ENCODE data around the gene CERS3. TPM values are rescaled to one million over a fixed set of nuclear protein-coding genes. Genes with fewer than 3 reads are reported as not detected.

Gene CERS3
- total and polyA plus RNA-seq, 10 of the 15 experiments (the other 5 are each of a cell fraction or from before 2014, with no cell fraction given), result not detected

- CTCF ChIA-PET, result no interaction called here
- SMC1A ChIA-PET (ENCODE audit: uncharacterized antibody, unreplicated experiment), result no interaction called here
- POLR2A ChIA-PET, result no interaction called here
- no peak overlapping the region for H3K4me2 ChIP-seq (ENCODE audit: control insufficient read depth, insufficient read depth)
- no peak overlapping the region for H3K4me3 ChIP-seq
- H3K9ac ChIP-seq (ENCODE audit: control insufficient read depth, insufficient read depth, low read length), result no peak overlapping the region
- intact Hi-C loops (cut with micrococcal nuclease; ENCODE audit: unreplicated experiment) (no loop called here), in situ Hi-C loops (cut with MboI) (no loop called here)
- no TSS peak for BruUV-seq (replicated peaks)
- FAIRE-seq, result no peak
- no peaks in the 10 kb centered on the region for H3K79me2 ChIP-seq (ENCODE audit: control insufficient read depth, insufficient read depth, low read length)
- no peak overlapping the region for H2AFZ ChIP-seq (ENCODE audit: control insufficient read depth, low read depth, low read length)
- H3K36me3 ChIP-seq (ENCODE audit: control insufficient read depth in 2 of 2, insufficient read depth in 2 of 2, low read length in 1 of 2), result no peaks in the 10 kb centered on the region
- no peaks in the 10 kb centered on the region for H4K20me1 ChIP-seq (ENCODE audit: control insufficient read depth, insufficient read depth)
- peak; percentile 35 for DNase-seq (ENCODE audit: low read depth, low spot score)
- H3K9me3 ChIP-seq (replicated peaks; ENCODE audit: control insufficient read depth, insufficient read depth, low read length), result no peaks in the 10 kb centered on the region; the same call in 2 of the 3 replicates
- ATAC-seq, result peak; percentile 44
- no peak for TF ChIP-seq ZBED1 (IDR thresholded peaks at IDR 0.05; ENCODE audit: borderline replicate concordance)
- no peak for TF ChIP-seq RBBP5 (conservative IDR thresholded peaks at IDR 0.05)
- TF ChIP-seq, protein P1, sequence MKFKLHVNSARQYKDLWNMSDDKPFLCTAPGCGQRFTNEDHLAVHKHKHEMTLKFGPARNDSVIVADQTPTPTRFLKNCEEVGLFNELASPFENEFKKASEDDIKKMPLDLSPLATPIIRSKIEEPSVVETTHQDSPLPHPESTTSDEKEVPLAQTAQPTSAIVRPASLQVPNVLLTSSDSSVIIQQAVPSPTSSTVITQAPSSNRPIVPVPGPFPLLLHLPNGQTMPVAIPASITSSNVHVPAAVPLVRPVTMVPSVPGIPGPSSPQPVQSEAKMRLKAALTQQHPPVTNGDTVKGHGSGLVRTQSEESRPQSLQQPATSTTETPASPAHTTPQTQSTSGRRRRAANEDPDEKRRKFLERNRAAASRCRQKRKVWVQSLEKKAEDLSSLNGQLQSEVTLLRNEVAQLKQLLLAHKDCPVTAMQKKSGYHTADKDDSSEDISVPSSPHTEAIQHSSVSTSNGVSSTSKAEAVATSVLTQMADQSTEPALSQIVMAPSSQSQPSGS (IDR thresholded peaks at IDR 0.05; ENCODE audit: low read length), result no peak
- no peak for TF ChIP-seq SRF (IDR thresholded peaks at IDR 0.05; ENCODE audit: low read depth in 2 of 2, low read length in 2 of 2)
- TF ChIP-seq, protein P2, sequence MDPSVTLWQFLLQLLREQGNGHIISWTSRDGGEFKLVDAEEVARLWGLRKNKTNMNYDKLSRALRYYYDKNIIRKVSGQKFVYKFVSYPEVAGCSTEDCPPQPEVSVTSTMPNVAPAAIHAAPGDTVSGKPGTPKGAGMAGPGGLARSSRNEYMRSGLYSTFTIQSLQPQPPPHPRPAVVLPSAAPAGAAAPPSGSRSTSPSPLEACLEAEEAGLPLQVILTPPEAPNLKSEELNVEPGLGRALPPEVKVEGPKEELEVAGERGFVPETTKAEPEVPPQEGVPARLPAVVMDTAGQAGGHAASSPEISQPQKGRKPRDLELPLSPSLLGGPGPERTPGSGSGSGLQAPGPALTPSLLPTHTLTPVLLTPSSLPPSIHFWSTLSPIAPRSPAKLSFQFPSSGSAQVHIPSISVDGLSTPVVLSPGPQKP (IDR thresholded peaks at IDR 0.05; ENCODE audit: low read depth, low read length), result no peak
- no peak for TF ChIP-seq NFXL1 (IDR thresholded peaks at IDR 0.05; ENCODE audit: borderline replicate concordance)
- peak; percentile 77; the same call in 1 of the 2 replicates for TF ChIP-seq SPI1 (IDR thresholded peaks at IDR 0.05; ENCODE audit: borderline replicate concordance, insufficient read depth, low read depth, low read length)
- peak; percentile 68 for TF ChIP-seq MEF2B (IDR thresholded peaks at IDR 0.05; ENCODE audit: partially characterized antibody, poor library complexity, severe bottlenecking)
- no peak for TF ChIP-seq PAX8 (IDR thresholded peaks at IDR 0.05)
- RAD21 ChIA-PET (ENCODE audit: unreplicated experiment), result no interaction called here
- 0% methylated on average over 2 of the region's 2 CpGs for WGBS (ENCODE audit: insufficient coverage, insufficient replicate concordance, low lambda C conversion rate, missing lambda C conversion rate)
- no peaks in the 10 kb centered on the region for H3K4me1 ChIP-seq (ENCODE audit: control insufficient read depth, insufficient read depth, low read length)
- no peaks in the 10 kb centered on the region for H3K27me3 ChIP-seq (replicated peaks in 1 of 2; ENCODE audit: control insufficient read depth in 2 of 2, insufficient read depth in 2 of 2, low read length in 1 of 2)
- no peak overlapping the region for H3K27ac ChIP-seq (ENCODE audit: control insufficient read depth, insufficient read depth)
These were observed 8.6 kb upstream of the CERS3 start for GRCh38 chr15:100537331-100537730.
